ENCODE data around the gene RBM5.

Gene RBM5

GRCh38 chr3:50163572-50164455 is 75.1 kb downstream of the RBM5 start:
- no peak overlapping the region for H3K9ac ChIP-seq (ENCODE audit: low read length)
- no peaks in the 10 kb centered on the region for H3K9me3 ChIP-seq (ENCODE audit: insufficient read depth, low read length)
- TF ChIP-seq CTCF (IDR thresholded peaks at IDR 0.05; ENCODE audit: low read depth, low read length) = no peak
- TF ChIP-seq EZH2phosphoT487 (IDR thresholded peaks at IDR 0.05; ENCODE audit: low read depth) = no peak
- H3K4me3 ChIP-seq (ENCODE audit: low read length) = no peak overlapping the region
- no peaks in the 10 kb centered on the region for H3K4me1 ChIP-seq (ENCODE audit: low read length)
- no peaks in the 10 kb centered on the region for H3K36me3 ChIP-seq (replicated peaks; ENCODE audit: low read depth, low read length)
- H3K4me2 ChIP-seq (ENCODE audit: low read length) = no peak overlapping the region
- H2AFZ ChIP-seq (ENCODE audit: low read depth, low read length) = no peak overlapping the region
- H3K79me2 ChIP-seq (ENCODE audit: low read length) = no peaks in the 10 kb centered on the region
- no peak overlapping the region for H3K27ac ChIP-seq (ENCODE audit: low read length)
- H3K27me3 ChIP-seq (ENCODE audit: low read depth, low read length) = no peaks in the 10 kb centered on the region
- H4K20me1 ChIP-seq (ENCODE audit: insufficient read depth, low read length) = no peaks in the 10 kb centered on the region

- Histone ChIP-seq H2AFZ (ENCODE audit: low read depth, low read length) (no peak overlapping the region), H3K36me3 (replicated peaks; ENCODE audit: low read depth, low read length) (no peaks in the 10 kb centered on the region), H3K27ac (ENCODE audit: low read length) (no peak overlapping the region), H3K4me1 (ENCODE audit: low read length) (no peaks in the 10 kb centered on the region), H3K9ac (ENCODE audit: low read length) (no peak overlapping the region), H3K9me3 (ENCODE audit: insufficient read depth, low read length) (no peaks in the 10 kb centered on the region), H3K79me2 (ENCODE audit: low read length) (no peaks in the 10 kb centered on the region), H4K20me1 (ENCODE audit: insufficient read depth, low read length) (no peaks in the 10 kb centered on the region), H3K4me2 (ENCODE audit: low read length) (no peak overlapping the region), H3K4me3 (ENCODE audit: low read length) (no peak overlapping the region), H3K27me3 (ENCODE audit: low read depth, low read length) (no peaks in the 10 kb centered on the region)
- TF ChIP-seq CTCF (IDR thresholded peaks at IDR 0.05; ENCODE audit: low read depth, low read length) (no peak), EZH2phosphoT487 (IDR thresholded peaks at IDR 0.05; ENCODE audit: low read depth) (no peak)
Measured at GRCh38 chr3:50164481-50164880, 75.8 kb downstream of the RBM5 start.

- Histone ChIP-seq H3K36me3 (replicated peaks; ENCODE audit: low read depth, low read length) (no peaks in the 10 kb centered on the region), H3K79me2 (ENCODE audit: low read length) (no peaks in the 10 kb centered on the region), H3K4me3 (ENCODE audit: low read length) (no peak overlapping the region), H3K9me3 (ENCODE audit: insufficient read depth, low read length) (no peaks in the 10 kb centered on the region), H4K20me1 (ENCODE audit: insufficient read depth, low read length) (no peaks in the 10 kb centered on the region), H3K4me1 (ENCODE audit: low read length) (no peaks in the 10 kb centered on the region), H3K27me3 (ENCODE audit: low read depth, low read length) (no peaks in the 10 kb centered on the region), H3K9ac (ENCODE audit: low read length) (no peak overlapping the region), H2AFZ (ENCODE audit: low read depth, low read length) (no peak overlapping the region), H3K4me2 (ENCODE audit: low read length) (no peak overlapping the region), H3K27ac (ENCODE audit: low read length) (no peak overlapping the region)
- TF ChIP-seq EZH2phosphoT487 (IDR thresholded peaks at IDR 0.05; ENCODE audit: low read depth) = no peak
- no peak for TF ChIP-seq CTCF (IDR thresholded peaks at IDR 0.05; ENCODE audit: low read depth, low read length)
Measured at GRCh38 chr3:50164984-50165909, 76.5 kb downstream of the RBM5 start.
